Panc1 (cell line): ENCODE data around the gene TPM4. TPM values are rescaled to one million over a fixed set of nuclear protein-coding genes. Genes with fewer than 3 reads are reported as not detected.

Experiments used
- ATAC-seq: fragments of 200-7000 bp; cut with Tn5 transposase; 2 replicates; pipeline ENCODE4 v1.9.1; 2020; ENCODE audit warnings: mild to moderate bottlenecking, moderate library complexity
- BruUV-seq: library from RNA; stranded (reverse); fragments of 400-500 nt; replicated peaks from 2 replicates; lab custom pipeline; 2021; lab: Mats Ljungman, UMichigan
- CTCF ChIA-PET: fragments of 300-600 bp; sonication (Branson Sonifier 250); formaldehyde crosslinking; loops from one replicate; lab custom pipeline; 2022; ENCODE audit warnings: antibody characterized with exemption; lab: Charles Lee
- POLR2A ChIA-PET: fragments of 300-600 bp; sonication (Branson Sonifier 250); formaldehyde crosslinking; loops from one replicate; lab custom pipeline; 2022; ENCODE audit warnings: antibody characterized with exemption; lab: Charles Lee
- DNase-seq: peaks from one replicate; pipeline ENCODE4 v3.0.0-alpha.2; 2010; ENCODE audit warnings: low read depth, low spot score
- H3K27ac ChIP-seq: 2 replicates; pipeline ENCODE4 v1.5.1; 2011; ENCODE audit warnings: mild to moderate bottlenecking, low read length, inconsistent platforms
- H3K27me3 ChIP-seq: fragments of 200-500 bp; sonication (Bioruptor generic); 2 replicates; pipeline ENCODE4 v1.6.0; 2014; ENCODE audit warnings: low read length, inconsistent platforms; ENCODE audit not compliant: control insufficient read depth, insufficient read depth
- H3K36me3 ChIP-seq: fragments of 200-500 bp; sonication (Bioruptor generic); 2 replicates; pipeline ENCODE4 v1.5.1; 2014; ENCODE audit warnings: inconsistent platforms, mild to moderate bottlenecking, low read length, moderate library complexity; ENCODE audit not compliant: control insufficient read depth, insufficient read depth
- H3K4me1 ChIP-seq: 2 replicates; pipeline ENCODE4 v1.5.1; 2011; ENCODE audit warnings: inconsistent platforms, mild to moderate bottlenecking, low read length, moderate library complexity; ENCODE audit not compliant: control insufficient read depth, insufficient read depth
- H3K4me3 ChIP-seq, 2 experiments: 2 replicates each; pipeline ENCODE4 v1.5.1; 2011 to 2012; ENCODE audit warnings: low read depth in 2 of 2, low read length in 2 of 2, mild to moderate bottlenecking in 2 of 2, inconsistent platforms in 1 of 2, moderate library complexity in 1 of 2
- H3K9me3 ChIP-seq: fragments of 200-500 bp; sonication (Bioruptor generic); 2 replicates; pipeline ENCODE4 v1.5.1; 2014; ENCODE audit warnings: low read depth, mild to moderate bottlenecking, inconsistent platforms, low read length, moderate library complexity; ENCODE audit not compliant: control insufficient read depth, insufficient read depth
- CTCF ChIP-seq: fragments of 450-650 bp; IDR thresholded peaks from 2 replicates; pipeline ENCODE4 v1.5.1; 2017; ENCODE audit warnings: mild to moderate bottlenecking
- POLR2AphosphoS5 ChIP-seq: IDR thresholded peaks from 2 replicates; pipeline ENCODE4 v1.6.1; 2012; ENCODE audit warnings: mild to moderate bottlenecking, low read depth, low read length, moderate library complexity
- REST ChIP-seq, 2 experiments: IDR thresholded peaks; 2 replicates each; pipeline ENCODE4 v1.6.1; 2011 to 2012; ENCODE audit warnings: low read depth in 2 of 2, control low read depth in 1 of 2, low read length in 1 of 2, mild to moderate bottlenecking in 1 of 2, moderate library complexity in 1 of 2; ENCODE audit not compliant: insufficient read depth in 1 of 2
- SIN3A ChIP-seq: IDR thresholded peaks from 2 replicates; pipeline ENCODE4 v1.6.1; 2012; ENCODE audit warnings: low read depth, mild to moderate bottlenecking, low read length, moderate library complexity, borderline replicate concordance; ENCODE audit not compliant: insufficient read depth
- TCF7L2 ChIP-seq: IDR thresholded peaks from 2 replicates; pipeline ENCODE4 v1.6.1; 2011; ENCODE audit warnings: mild to moderate bottlenecking, low read depth, low read length, inconsistent platforms
- in situ Hi-C: cut with HindIII; loops from 2 replicates; pipeline ENCODE4 v1.10.0; 2016; ENCODE audit warnings: low sequenced_read_pairs, low pct_unique_long_range_greater_than_20kb
- intact Hi-C: fragments of 100-400 bp; cut with micrococcal nuclease; formaldehyde crosslinking; loops from one replicate; pipeline ENCODE4 v1.10.0; 2022; ENCODE audit not compliant: unreplicated experiment
- total RNA-seq: library from RNA; stranded (reverse); gene quantifications from one replicate; pipeline ENCODE4 v1.2.1, GENCODE V29; 2021; ENCODE audit not compliant: unreplicated experiment

TPM4 gene
- total RNA-seq, 1 experiment from 2014 or later, result 165 TPM

GRCh38 chr19:16133818-16134217 lies 57.5 kb downstream of the TPM4 start:
- Histone ChIP-seq H3K36me3 (0 out of 2 replicates have a peak, but pooled peaks cover 2% of the 10 kb centered on the region), H3K27ac (no peak overlapping the region), H3K4me3 (no peak overlapping the region), H3K27me3 (no peaks in the 10 kb centered on the region), H3K9me3 (no peaks in the 10 kb centered on the region), H3K4me1 (no peaks in the 10 kb centered on the region)
- BruUV-seq, result no TSS peak
- ATAC-seq, result no peak
- CTCF ChIA-PET, result no interaction called here
- POLR2A ChIA-PET, result no interaction called here
- no peak for DNase-seq
- intact Hi-C loops (no loop called here), in situ Hi-C loops (no loop called here)
- no peak for TF ChIP-seq TCF7L2
- TF ChIP-seq CTCF, result no peak
- TF ChIP-seq SIN3A, result no peak
- TF ChIP-seq REST (IDR thresholded peaks at IDR 0.05; ENCODE audit: insufficient read depth in 1 of 2, low read depth in 2 of 2, low read length in 1 of 2), result no peak

GRCh38 chr19:16134510-16134909 lies 58.2 kb downstream of the TPM4 start:
- no TSS peak for BruUV-seq
- no peaks in the 10 kb centered on the region for H3K27me3 ChIP-seq
- DNase-seq (no peak), ATAC-seq (no peak)
- no peak overlapping the region for H3K27ac ChIP-seq
- H3K4me3 ChIP-seq, result no peak overlapping the region
- ChIA-PET POLR2A (no interaction called here), CTCF (no interaction called here)
- no peaks in the 10 kb centered on the region for H3K4me1 ChIP-seq
- no peaks in the 10 kb centered on the region for H3K9me3 ChIP-seq
- TF ChIP-seq TCF7L2 (no peak), CTCF (no peak), REST (IDR thresholded peaks at IDR 0.05; ENCODE audit: insufficient read depth in 1 of 2, low read depth in 2 of 2, low read length in 1 of 2) (no peak), SIN3A (no peak), POLR2AphosphoS5 (no peak)
- intact Hi-C loops (no loop called here), in situ Hi-C loops (no loop called here)
- 0 out of 2 replicates have a peak, but pooled peaks cover 2% of the 10 kb centered on the region for H3K36me3 ChIP-seq
